ENCODE data around the gene IDS.

GRCh38 chrX:149458586-149458985, 46.5 kb downstream of the IDS start:
- no peak for TF ChIP-seq POLR2AphosphoS5 (IDR thresholded peaks at IDR 0.05; ENCODE audit: borderline replicate concordance, low read depth, low read length)
- TF ChIP-seq EZH2 (IDR thresholded peaks at IDR 0.05): no peak
- no peak for TF ChIP-seq FOXP2 (optimal IDR thresholded peaks at IDR 0.05; ENCODE audit: control extremely low read depth, extremely low read length, insufficient read depth)

Measured in SK-N-MC (cell line).